Measurements from ENCODE around the gene MYO5A.
A peak's percentile ranks its signal among the peaks of the same experiment; 100 is the strongest.

Gene MYO5A

GRCh38 chr15:52284164-52284563, 244.5 kb downstream of the MYO5A start:
- no peak for DNase-seq

- DNase-seq, result no peak
Measured at GRCh38 chr15:52283281-52283680, 245.4 kb downstream of the MYO5A start.

- no peak for DNase-seq
Measured at GRCh38 chr15:52282418-52282817, 246.3 kb downstream of the MYO5A start.

GRCh38 chr15:52281085-52282035, 247.3 kb downstream of the MYO5A start:
- no peak for DNase-seq

GRCh38 chr15:52280326-52281084, 248.2 kb downstream of the MYO5A start:
- DNase-seq, result no peak

- no peak for DNase-seq
Measured at GRCh38 chr15:52278636-52279367, 249.9 kb downstream of the MYO5A start.

- no peak for DNase-seq
Measured at GRCh38 chr15:52278135-52278534, 250.5 kb downstream of the MYO5A start.

GRCh38 chr15:52277575-52277974, 251.1 kb downstream of the MYO5A start:
- no peak for DNase-seq

GRCh38 chr15:52276256-52276770, 252.4 kb downstream of the MYO5A start:
- DNase-seq, result no peak

- no peak for DNase-seq
Measured at GRCh38 chr15:52263563-52264282, 265.0 kb downstream of the MYO5A start.

- DNase-seq, result no peak
Measured at GRCh38 chr15:52262364-52262763, 266.3 kb downstream of the MYO5A start.

GRCh38 chr15:52261498-52262242, 267.0 kb downstream of the MYO5A start:
- peak; percentile 83 for DNase-seq

- no peak for DNase-seq
Measured at GRCh38 chr15:52261026-52261425, 267.7 kb downstream of the MYO5A start.

GRCh38 chr15:52259503-52259902, 269.2 kb downstream of the MYO5A start:
- DNase-seq, result no peak

- no peak for DNase-seq
Measured at GRCh38 chr15:52258461-52258860, 270.2 kb downstream of the MYO5A start.

GRCh38 chr15:52257734-52258062, 271.0 kb downstream of the MYO5A start:
- no peak for DNase-seq

Data from suppressor macrophage treated with lipopolysaccharide for 4 hours (primary cell).